ENCODE results near the gene TMEM89.

GRCh38 chr3:48634661-48635221, 13.2 kb upstream of the TMEM89 start:
- TF ChIP-seq POLR2AphosphoS5 (IDR thresholded peaks at IDR 0.05; ENCODE audit: borderline replicate concordance, low read depth, low read length) = no peak
- no peak for TF ChIP-seq EZH2 (IDR thresholded peaks at IDR 0.05)

Data from SK-N-MC (cell line).